ENCODE measurements around the gene CSPG5.

DNA sequence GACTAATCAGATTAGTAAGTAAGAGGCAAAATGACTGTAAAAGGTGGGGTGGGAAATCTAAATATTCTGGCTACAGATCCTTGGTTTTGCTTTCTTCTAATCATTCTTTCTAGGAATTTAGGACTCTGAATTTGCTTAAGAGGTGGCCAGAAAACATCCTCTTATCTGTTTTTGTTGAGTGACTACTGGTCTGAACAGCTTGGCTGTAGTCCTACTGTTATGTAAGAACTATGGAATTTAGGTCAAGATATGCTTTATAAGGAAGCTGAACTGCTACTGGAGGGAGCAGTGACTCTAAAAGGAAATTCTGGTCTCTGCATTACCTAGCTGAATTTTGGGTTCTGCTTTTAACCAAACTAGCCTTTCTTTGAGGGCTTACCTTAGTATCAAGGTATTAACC is 33.5 kb upstream of the CSPG5 start:
- TF ChIP-seq, protein P1, sequence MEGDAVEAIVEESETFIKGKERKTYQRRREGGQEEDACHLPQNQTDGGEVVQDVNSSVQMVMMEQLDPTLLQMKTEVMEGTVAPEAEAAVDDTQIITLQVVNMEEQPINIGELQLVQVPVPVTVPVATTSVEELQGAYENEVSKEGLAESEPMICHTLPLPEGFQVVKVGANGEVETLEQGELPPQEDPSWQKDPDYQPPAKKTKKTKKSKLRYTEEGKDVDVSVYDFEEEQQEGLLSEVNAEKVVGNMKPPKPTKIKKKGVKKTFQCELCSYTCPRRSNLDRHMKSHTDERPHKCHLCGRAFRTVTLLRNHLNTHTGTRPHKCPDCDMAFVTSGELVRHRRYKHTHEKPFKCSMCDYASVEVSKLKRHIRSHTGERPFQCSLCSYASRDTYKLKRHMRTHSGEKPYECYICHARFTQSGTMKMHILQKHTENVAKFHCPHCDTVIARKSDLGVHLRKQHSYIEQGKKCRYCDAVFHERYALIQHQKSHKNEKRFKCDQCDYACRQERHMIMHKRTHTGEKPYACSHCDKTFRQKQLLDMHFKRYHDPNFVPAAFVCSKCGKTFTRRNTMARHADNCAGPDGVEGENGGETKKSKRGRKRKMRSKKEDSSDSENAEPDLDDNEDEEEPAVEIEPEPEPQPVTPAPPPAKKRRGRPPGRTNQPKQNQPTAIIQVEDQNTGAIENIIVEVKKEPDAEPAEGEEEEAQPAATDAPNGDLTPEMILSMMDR (IDR thresholded peaks at IDR 0.05): no peak
- TF ChIP-seq EZH2 (IDR thresholded peaks at IDR 0.05; ENCODE audit: borderline replicate concordance, insufficient read depth, low read depth, low read length, poor library complexity, severe bottlenecking): no peak
